HG02981 (cell line): ENCODE results near the gene SIM1.

ENCODE experiments used
- ATAC-seq: cut with Tn5 transposase; IDR thresholded peaks from one replicate; pipeline ENCODE4 v1.9.1; 2021; ENCODE audit warnings: mild to moderate bottlenecking, moderate library complexity; ENCODE audit not compliant: unreplicated experiment

Gene SIM1, protein sequence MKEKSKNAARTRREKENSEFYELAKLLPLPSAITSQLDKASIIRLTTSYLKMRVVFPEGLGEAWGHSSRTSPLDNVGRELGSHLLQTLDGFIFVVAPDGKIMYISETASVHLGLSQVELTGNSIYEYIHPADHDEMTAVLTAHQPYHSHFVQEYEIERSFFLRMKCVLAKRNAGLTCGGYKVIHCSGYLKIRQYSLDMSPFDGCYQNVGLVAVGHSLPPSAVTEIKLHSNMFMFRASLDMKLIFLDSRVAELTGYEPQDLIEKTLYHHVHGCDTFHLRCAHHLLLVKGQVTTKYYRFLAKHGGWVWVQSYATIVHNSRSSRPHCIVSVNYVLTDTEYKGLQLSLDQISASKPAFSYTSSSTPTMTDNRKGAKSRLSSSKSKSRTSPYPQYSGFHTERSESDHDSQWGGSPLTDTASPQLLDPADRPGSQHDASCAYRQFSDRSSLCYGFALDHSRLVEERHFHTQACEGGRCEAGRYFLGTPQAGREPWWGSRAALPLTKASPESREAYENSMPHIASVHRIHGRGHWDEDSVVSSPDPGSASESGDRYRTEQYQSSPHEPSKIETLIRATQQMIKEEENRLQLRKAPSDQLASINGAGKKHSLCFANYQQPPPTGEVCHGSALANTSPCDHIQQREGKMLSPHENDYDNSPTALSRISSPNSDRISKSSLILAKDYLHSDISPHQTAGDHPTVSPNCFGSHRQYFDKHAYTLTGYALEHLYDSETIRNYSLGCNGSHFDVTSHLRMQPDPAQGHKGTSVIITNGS

DNA sequence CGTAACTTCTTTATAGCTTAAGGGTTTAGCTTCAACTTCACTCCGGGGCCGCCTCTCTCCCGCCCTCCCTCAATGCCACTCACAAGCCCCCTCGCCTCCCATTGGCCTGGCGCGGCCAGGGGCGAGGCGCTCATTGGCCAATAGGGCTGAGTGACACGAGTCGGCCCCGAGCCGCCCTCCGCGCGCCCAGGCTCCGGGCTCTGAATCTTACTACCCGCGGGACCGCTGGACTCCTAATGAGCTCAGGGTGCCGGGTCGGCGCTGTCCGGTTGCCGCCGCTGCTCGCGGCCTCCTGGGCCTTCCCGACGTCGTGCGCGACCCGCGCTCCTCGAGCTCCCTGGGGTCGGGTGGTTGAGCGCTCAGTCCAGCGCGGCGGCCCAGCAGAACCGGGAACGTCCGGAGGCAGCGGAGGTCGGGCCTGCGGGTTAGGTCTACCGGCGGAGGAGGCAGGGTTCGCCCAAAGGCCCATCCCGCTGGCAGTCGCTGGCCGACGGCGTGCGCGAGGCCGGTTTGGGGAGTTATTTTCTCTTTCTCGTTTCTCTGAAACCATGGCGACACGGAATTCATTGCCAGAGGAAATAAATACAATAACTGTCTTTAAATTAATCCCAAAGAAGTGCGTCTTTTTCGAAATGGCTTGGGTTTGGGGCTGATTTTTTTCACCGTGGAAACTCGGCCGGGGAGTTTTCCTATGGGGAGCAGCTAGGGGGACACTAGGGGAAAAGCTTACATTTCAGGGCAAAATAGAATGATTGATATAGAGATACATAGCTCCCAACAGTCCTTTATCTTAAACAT lies at the start of gene SIM1:
SIM1 (minus strand) TSS at position 19 of the 798 bp plus-strand sequence. CDS start 1,453 bp downstream, outside the sequence.
- peak; percentile 72 for ATAC-seq

DNA sequence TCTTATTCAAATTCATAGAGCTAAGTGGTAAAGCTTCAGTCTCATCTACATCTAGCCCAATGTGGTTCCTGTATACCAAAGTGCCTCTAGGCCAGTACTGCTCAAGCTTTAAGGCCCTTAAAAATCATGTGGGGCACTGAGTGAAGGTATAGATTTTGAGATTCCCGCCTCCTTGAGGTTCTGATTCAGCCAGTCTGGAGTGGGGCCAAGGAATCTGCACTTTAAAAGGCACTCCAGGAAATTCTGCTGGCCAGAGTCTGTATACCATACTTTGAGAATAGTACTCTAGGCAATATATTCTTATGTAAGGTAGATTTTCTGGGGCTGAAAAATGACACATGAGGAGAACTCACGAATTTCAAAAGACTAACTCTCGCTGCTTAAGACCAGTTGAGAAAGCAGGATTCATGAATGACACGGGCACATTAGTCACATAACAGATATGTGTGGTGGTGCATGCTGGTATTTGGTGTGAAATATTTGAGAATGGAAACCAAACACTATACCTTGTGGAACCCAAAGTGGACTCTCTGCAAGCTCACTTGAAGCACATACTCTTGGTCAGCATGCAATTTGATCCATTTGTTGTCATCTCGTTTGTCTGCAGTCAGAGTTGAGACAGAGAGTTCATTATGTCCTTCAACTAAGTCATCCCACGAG lies 47.6 kb upstream of the SIM1 start:
- ATAC-seq: no peak

DNA sequence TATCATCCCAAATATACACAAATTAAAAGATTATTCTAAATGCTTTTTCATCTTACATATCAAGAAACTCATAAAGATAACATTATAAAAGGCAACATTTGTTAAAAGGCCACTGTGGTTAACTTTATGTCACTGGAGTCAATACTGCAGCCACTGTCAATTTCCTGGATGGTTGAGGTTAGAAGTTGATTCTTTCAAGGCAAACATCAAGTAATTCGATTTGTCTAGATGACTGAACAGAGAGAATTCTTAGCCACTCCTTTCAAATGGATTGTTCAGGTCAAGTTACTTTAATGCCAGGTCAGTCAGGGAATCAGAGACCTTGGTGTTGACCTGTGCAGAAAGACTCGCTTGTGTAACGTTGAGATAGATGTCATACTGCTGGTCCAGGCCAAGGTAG lies 44.4 kb upstream of the SIM1 start:
- no peak for ATAC-seq

DNA sequence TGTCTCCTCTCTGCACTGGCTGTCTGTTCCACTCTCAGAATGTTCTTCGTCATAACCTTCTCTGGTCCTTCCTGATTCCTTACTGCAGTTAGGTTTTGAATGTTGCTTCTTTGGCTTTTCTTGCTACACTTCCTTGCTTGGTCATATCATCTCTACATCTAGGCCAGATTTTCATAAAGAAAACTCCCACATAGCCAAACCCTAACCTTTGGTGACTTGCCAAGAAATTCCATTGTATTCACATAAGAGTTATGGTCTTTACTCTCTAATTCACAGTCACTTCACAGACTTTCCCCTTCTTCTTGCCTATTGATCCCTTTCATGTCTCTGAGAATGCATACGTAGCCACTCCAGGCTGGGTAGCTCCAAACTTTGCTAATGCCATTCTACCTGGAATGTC lies 41.9 kb upstream of the SIM1 start:
- ATAC-seq: no peak

DNA sequence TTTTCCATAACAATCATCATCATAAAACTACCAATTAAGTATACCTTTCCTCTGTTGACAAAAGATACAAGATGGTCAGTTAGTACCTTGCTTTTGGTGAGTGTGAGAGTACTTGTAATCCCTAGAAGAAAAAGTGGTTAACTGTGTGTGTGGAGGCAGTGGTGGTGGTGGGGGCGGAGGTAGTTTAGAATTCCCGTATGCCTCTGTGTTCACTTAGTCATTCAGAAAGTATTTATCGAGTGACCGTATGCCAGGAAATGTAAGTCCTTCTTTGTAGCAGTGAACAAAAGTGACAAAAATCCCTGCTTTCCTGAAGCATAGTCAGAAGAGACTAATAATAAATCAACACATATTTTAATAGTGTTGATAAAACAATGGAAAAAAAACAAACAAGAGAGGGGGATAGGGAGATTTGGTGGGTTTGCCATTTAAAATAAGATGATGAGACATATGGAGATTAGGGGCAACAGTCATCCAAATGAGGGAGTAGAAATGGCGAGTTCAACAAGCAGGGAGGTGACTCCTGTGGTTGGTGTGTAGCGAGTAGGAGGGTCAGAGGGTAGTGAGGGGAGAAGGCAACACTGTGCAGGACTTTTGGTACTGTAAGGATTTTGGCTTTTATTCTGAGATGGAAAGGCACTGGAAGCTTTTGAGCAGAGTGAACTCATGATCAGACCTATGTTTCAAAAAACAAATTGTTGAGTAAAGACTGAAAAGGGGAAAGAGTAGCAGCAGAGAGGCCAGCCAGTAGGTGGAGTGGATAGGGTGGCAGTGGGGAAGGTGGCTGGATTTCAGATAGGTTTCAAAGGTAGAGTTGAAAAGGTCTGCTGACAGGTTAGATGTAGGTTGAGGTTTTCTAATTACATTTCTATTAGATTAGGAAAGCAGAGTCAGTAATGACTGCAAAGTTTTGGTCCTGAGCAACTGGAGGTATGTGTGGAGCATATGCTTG lies 40.3 kb upstream of the SIM1 start:
- ATAC-seq: no peak

DNA sequence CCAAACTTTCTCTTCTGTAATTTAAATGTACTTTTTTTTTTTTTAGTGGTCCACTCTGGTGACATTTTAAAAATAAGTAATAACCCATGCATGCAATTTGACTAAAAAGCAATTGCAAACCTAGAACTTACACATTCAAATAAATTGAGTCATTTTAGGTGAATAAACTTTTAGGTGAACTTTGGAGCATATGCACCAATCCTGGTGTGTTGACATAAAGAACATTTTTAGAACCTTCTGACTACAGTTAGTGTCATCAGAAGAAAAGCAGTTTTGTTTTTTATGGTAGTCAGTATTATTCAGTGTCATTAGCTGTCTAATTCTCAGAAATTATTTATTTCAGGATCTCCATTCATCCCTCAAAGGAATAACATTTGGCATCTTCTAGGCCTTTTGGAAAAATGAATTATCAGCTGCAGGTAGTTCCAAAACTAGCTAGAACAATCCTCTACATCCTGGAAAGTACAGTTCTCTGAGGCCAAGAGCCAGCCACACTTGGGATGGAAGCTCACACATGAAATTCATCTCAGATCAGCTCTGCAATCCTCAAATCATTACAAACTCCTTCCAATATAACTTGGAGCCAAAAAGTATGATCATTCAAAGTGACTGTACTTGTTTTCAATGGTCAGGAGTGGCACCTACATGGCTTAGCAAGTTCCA lies 38.5 kb upstream of the SIM1 start:
- ATAC-seq: no peak

DNA sequence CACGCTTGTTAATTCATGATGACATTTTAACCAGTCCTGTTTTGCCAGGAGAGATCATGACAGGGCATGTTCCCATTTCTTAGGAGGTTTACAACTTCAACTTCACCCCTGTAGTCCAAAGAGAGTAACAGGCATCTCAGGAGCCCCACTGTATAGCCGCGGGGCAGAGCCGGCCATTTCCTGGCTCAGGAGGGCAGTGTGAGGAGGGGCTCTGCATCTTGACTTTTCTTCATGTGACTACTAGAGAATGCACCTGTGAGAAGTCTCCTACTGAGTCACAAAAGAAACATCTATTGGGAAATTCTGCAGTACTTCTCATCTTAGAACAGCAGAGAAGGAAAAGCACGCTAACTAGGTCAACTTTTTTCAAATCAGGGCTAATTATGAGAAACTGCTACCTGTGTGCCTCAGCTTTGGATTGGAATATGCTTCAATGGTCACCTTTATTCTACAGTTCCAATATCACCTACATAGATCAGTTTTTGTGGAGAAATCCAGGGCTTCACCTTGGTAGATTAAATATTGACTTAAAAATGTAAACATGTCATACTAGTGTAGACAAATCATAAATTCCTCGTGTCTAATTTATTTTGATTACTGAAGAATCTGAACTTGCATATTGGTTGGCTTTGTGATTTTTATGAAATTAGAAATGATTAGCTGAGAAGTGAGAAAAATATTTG lies 28.6 kb upstream of the SIM1 start:
- ATAC-seq: no peak

DNA sequence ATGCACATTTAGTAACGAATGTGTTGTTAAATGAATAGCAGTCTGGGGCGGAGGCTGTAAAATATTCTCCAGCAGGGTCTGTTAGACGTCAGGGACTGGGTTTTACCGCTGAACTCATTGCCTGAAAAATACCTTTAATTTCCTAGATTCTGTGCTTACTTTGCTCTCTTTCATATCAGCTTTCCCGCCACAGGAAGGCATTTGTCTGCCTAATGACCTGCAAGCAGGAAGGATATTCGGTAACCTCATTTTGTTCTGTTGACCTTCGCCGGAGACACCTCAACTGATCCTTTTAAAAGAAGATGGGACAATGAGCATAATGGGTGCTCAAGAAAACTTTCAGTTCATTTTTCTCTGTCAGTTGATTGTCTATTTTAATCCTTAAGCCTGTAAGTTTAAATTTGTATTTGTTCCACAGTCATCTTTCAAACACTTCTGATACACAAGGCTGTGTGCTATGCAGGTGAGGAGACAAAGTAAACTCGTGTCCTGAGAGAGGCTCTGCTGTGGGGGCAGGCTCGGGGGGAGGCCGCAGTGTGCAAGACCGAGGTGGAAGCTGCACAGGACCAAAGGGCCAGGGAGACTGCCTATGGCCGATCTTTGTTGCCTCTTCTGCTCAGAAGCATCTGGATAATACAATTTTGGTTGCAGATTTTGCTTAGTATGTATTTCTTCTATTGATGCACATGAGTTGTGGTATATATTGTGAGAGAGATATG lies 27.4 kb upstream of the SIM1 start:
- ATAC-seq: no peak

DNA sequence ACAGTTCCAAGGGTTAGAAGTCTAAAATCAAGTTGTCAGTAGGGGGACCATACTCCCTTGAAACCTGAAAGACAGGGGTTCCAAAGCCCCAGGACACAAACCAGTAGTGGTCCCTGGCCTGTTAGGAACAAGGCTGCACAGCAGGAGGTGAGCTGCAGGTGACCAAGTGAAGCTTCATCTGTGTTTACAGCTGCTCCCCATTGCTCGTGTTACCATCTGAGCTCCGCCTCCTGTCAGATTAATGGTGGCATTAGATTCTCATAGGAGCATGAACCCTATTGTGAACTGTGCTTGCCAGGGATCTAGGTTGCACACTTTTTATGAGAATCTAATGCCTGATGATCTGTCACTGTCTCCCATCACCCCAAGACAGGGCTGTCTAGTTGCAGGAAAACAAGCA lies 25.3 kb upstream of the SIM1 start:
- ATAC-seq: no peak

DNA sequence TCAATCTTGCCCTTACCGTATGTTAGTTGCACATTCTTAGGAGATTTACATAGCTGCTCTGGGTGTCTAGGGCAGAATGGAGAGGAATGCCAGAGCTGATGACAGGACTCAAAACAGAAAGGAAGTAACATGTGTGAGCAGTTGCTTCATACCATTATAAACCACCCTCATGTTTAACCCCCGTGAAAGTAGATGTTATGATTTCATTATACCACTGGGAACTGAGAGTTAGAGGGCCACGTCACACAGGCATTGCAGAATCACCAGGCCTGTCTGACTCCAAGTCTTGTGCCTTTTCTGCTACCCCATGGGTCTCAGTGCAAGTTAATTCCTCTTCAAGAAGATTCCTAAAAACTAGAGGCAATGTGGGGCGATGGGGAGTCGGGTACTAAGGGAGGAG lies 23.5 kb upstream of the SIM1 start:
- ATAC-seq: no peak

DNA sequence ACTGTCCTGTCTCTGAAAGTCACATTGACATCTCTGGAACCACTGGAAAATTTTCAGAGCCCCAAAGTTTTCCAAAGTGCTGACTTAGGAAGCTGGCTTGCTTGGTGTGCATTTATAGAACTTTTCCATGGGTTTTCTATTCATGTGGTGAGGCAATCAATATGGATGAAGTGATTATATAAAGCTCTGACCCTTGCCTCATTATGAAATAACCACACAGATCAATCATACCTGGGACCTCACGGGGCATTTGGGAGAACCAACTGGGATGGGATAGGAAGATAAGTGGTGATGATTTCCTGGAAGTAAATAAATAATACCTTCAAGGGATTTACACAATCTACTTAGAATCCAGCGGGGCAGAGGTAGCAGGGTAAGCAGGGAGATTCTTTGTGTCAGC lies 22.9 kb upstream of the SIM1 start:
- no peak for ATAC-seq

DNA sequence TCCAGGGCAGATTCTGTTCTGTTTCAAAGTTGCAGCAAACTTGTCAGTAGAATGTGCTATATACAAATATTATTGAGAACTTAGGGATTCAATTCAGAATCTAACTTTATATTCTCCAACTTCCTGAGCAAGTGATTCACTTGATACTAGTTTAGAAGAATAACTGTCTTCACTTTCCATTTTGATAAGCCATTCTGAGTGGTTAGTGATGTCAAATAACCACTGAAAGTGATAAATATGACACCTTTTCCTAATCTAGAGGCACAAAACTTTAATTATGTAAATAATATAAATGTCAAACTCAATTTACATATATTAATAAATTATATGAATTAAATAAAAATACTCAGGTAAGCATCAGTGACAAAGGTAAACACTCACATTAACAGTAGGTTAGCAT lies 20.5 kb upstream of the SIM1 start:
- ATAC-seq: no peak

DNA sequence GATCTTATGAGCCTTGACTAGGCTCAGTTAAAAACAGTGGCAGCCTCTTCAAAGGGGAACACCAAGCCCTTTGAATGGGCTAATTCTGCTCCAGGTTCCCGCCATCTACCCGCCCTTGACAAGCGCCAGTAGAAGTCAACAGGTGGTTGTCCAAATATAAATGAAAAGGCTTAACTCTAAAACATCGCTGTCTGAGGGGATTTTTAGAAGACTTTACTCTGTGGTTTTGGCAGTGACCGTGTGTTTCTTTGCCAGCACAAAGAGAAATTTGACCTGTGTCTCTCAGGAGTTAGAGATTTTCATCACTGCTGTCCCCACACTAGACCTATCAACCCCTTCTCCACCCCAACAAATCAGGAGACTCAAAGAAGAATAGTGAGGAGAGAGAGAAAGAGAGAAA lies 19.8 kb upstream of the SIM1 start:
- ATAC-seq: no peak

DNA sequence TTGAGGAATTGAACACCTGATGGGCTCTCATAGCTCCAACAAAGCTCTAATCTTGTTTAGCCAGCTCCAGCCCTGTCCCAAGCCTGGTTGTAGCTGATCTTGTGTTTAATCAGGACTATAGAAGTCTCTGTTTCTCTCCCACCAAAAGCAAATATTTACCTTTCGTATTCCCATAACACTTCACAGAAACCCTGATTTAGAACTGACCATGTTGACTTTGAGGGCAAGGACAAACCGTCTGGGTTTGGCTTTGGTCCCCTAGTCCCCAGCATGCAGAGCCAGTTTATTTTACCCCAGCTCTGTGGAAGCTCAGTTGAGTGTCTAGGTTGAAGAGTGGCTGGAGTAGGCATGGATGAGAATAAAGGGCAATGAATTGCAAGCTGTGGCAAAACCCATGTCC lies 18.0 kb upstream of the SIM1 start:
- no peak for ATAC-seq

DNA sequence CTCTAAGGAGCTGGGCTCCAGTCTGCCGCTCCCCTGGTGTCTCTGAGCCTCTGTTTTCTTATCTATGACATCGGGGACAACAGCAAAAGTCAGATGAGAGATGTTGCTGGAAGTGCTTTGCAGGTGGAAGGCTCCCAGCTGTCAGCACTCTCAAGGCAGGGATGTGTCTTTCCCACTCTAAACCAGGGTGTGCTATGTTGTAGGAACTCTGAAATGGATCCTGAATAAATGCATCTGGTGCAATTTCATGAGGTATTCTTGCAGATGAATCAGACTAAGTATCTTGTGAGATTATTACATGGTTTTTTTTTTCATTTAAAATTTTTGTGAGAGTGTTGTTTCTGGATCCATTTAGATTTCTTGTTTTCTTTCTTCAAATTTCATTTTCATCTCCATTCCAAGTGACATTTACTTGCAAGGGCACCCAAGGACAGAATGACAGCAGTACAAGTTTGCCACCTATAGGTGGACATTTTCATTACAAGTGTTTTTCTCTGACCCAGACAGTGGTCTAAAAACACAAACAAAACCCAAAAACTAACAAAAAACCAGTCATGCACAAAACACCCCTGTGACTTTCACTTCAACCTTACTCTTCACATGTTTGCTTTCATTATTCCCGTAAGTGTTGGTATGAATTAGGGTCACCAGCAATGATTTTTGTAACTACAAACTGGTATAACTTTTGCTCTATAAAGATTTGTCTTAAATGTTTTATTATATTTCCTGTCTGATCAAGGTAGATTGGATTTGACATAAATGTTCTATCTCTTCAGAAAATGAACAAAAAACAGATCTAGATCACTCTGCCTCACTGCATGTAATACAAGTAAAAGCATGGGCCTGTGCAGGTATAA lies 14.7 kb upstream of the SIM1 start:
- peak; percentile 33 for ATAC-seq

DNA sequence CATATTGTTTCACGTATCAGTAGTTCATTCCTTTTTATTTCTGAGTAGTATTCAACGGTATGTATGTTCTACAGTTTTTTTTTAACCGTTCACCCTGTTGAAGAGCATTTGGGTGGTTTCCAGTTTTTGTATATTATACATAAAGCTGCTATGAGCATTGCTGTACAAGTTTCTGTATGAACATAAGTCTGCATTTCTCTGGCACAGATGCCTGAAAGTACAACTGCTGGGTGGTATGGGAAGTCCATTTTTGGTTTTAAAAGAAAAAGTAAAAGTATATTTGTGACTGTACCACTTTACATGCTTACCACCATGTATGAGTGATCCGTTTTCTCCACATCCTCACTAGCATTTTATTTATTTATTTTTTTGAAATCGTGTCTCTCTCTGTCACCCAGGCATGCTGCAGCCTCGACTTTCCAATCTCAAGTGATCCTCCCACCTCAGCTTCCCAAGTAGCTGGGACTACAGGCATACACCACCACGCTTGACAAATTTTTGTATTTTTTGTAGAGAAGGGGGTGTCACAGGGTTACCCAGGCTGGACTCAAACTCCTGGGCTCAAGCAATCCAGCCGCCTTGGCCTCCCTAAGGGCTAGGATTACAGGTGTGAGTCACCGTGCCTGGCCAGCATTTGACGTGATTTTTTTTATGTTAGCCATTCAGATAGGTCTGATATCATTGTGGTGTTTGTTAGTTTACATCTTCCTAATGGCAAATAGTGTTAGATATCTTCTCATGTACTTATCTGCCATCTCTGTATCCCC lies 11.0 kb upstream of the SIM1 start:
- ATAC-seq: peak; percentile 73
